NCI-H1694 (cell line): ENCODE measurements around the gene TFPT.
A peak's percentile ranks its signal among the peaks of the same experiment; 100 is the strongest.
"Not testable (repeated sequence)": the region's sequence is repeated elsewhere in the genome, so short reads cannot be mapped to it uniquely, and the experiment has no call there.

ENCODE experiments used
- DNase-seq: peaks from one replicate; lab custom pipeline; 2025; lab: John Stamatoyannopoulos, UW

The TFPT gene

DNA sequence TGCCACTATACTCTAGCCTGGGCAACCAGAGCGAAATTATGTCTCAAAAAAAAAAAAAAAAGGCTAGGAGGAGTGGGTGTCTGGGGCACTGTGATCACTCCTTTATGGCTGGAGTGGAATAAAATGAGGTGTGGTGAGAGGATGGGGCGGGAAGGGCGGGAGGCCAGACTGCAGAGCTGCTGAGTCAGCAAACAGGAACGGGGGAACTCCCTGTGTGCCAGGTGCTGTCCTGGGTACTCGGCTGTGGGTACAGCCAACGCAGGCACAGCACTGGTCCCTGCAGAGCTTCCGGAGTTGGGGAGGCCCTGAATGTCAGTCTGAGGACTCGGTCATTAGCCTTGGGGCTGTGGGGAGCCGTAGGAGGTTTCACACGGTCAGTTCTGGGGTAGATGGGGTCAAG, 5.8 kb upstream of the TFPT start:
- no peak for DNase-seq

DNA sequence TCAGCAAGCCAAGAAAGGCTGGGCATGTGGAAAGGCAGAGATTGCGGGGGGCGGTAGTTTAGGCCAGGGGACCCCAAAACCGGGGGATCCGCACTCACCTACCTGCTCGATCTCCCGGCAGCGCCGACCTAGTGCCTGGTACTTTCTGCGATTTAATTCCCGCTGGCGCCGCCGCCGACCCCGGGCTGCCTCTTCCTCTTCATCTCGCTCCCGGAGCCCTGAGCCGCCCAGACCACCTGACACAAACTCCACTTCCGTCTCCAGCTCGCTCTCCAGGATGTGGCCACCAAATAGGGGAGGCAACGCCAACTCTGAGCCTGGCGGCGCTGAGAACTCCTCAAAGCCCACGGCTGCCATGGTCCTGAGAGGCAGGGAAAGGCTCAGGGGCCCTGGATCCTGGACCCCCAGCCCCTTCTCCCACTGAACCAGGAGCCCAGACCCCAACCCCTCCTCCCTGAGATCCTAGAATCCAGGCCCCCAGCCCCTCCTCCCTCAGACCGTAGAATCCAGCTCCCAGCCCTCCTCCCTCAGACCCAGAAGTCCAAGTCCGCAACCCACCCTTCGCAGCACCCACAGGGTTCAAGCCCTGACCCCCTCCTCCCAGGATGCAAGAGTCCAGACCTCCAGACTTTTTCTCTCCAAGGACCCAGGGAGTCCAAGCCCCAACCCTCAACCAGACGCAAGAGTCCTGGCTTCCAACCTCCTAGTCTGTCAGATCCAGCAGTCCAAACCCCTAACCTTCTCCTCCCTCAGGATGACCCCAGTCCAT, 933 bp downstream of the TFPT start:
- DNase-seq: no peak

DNA sequence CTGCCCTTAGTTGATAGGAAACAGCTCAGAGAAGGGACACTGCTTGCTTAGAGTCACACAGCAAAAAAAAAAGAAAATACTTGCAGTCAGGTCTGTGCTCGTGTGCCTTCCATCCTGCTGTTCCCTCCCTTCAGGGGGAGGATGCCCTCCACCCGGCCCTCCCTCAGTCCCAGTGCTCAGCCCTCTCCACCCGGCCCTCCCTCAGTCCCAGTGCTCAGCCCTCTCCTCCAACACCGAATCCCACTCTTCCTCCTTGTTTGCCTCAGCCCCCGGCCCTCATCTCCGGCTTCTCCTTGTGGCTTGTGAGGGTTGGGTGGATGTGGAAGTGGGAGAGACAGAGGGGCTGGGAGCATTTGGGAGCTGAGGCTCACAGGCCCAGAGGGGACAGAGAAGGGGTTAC, 5.8 kb downstream of the TFPT start:
- DNase-seq: no peak

DNA sequence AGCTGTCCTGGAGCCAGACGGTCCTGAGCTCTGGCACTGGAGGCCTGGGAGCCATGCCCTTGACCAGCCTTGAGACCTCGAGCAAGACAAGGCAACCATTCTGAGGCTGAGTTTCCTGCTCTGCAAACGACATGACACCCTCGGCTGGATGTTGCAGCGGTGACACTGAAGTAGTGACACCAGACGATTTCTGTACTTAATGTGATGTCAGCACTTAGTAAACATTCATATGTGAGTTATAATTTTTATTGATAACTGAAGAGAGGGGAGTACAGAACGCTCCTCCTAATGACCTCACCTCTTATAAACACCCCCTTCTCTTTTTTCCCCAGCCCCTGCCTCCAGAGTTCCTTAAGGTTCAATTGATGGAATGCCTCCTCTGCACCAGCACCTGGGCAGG, 7.0 kb downstream of the TFPT start:
- no peak for DNase-seq

DNA sequence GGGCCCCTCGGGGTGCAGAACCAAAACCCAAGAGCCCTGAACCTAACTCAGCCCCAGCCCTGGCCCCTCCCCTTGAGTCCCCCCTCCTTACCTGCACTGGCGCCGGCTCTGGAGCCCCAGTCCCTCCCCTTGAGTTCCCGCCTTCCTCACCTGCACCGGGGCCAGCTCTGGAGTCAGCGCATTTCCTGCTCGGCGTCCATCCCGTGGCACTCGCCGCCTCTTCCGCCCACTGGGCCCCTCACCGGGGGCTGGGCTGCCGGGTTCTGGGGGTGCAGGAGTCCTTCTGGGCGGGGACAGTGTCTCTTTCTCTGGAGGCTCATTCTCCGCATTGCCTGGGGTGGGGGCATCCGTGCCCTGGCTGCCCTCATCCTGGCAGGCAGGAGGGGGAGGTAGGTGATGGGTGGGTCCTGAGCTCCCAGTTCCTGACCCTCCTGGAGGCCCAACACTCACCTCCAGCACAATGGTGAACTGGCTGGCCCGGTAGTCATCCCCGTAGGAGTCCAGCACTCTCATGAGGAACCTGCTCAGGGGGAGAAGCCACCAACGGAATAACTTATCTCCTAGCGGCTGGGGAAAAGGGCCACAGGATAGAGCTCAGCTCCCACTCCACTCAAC, 7.5 kb downstream of the TFPT start:
- DNase-seq: no peak

DNA sequence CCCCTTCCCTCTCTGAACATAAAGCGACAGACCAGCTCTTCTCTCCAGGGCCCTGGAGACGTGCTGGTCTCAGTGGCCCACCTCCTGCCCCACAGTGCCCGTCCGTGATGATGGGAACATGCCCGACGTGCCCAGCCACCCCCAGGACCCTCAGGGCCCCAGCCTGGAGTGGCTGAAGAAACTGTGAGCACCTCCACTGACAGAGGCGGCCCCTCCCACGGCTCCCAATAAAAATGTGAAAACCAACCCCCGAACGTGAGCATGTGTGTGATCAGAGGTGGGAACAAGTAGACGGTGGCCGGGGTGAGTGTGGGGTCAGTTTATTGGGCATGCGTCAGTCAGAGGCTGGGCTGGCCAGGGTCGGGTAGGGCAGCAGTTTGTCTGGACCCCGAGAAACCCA, 8.7 kb downstream of the TFPT start:
- DNase-seq: no peak

DNA sequence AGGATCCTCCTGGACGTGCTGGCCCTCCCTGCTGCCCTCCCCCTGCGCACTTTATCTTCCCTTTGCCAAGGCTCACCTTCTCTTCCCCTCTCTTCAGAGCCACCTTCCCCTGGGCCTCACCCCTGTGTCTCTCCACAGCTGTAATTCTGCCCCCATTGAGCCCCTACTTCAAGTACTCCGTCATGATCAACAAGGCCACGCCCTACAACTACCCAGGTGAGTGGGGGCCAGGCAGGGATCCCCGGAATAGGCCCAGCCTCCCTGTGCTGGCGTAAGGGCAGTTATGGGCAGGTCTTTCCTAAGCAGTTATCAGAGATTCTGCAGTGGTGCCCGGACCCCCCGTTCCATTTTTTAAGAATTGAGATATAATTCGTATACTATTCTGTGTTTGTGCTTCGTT, 9.7 kb downstream of the TFPT start:
- no peak for DNase-seq

DNA sequence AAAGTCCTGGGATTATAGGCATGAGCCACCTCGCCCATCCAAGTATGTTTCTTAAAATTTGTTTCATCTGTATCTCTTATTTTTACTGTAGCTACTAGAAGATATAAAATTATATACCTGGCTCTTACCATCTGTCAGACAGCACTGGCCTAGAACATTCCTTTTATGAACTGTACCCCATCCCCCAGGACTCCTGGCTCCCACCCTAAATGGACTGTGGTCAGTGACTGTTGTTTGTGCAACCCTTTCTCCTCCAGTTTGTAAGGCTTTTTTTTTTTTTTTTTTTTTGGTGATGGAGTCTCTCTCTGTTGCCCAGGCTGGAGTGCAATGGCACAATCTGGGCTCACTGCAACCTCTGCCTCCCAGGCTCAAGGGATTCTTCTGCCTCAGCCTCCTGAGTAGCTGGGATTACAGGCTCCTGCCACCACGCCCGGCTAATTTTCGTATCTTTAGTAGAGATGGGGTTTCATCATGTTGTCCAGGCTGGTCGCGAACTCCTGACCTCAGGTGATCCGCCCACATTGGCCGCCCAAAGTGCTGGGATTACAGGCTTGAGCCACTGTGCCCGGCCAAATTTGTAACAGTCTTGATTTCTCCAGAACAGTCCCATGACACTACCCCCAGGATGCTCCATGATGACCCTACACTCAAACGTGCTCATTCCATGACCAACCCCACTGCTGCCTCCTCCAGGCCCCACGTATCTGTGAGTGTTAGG, 10.3 kb downstream of the TFPT start:
- DNase-seq: no peak

DNA sequence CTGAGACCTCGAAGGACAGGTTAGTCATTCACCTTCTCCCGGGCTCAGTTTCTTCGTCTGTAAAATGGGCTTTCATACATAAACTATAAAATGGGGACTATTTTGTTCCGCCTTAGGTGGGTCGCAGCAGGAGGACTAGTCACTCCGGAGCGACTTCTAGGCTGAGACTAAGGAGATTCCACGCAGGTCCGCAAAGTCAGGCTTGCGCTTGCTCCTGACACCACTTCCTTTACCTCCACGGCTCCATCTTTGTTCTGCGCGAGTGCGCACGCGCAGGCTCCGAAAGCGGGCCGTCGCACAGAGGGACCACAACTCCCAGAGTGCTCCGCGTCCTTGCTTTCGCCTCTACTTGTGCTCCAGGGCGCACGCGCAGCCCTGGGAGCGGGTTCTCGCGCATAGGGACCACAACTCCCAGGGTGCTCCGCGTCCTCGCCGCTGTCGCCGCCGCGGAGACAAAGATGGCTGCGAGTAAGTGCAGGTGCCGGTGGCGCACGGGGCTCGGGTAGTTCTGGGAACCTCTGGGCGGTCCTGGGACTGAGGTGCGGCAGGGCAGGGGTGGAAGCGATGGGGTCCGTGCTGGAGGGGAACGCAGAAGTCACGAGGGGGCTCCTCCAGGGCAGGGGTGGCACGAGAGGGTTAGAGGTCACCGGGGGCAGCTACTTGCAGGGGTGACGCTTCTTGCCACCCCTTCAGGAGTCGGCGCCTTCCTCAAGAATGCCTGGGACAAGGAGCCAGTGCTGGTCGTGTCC, 12.9 kb downstream of the TFPT start, which contains the start of gene NDUFA3:
TSS of gene NDUFA3 (plus strand) at position 435 of the 749 bp plus-strand sequence. CDS start at position 459, 24 bp downstream.
- peak; percentile 94 for DNase-seq

DNA sequence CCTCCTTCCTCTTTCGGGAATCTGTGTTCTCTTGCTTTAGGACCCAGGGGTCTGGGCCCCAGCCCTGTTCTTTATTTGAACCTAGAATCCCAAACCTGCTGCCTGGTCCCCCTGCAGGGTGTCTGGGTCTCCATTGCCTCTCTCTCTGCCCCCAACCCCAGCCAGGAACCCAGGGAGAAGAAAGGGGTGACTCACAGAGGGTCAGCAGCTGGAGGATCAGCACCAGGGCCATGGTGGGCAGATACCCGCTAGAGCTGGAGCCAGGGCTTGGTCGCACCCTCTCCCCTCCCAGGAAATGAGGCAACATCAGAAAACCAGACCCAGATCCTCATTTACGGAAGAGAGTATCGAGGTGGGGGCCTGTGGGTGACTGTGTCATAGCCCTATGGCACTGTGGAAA, 14.9 kb downstream of the TFPT start, which contains the start of gene OSCAR:
TSS of gene OSCAR (minus strand) at position 243 of the 400 bp plus-strand sequence. CDS start at position 232, 11 bp downstream.
- DNase-seq: no peak

DNA sequence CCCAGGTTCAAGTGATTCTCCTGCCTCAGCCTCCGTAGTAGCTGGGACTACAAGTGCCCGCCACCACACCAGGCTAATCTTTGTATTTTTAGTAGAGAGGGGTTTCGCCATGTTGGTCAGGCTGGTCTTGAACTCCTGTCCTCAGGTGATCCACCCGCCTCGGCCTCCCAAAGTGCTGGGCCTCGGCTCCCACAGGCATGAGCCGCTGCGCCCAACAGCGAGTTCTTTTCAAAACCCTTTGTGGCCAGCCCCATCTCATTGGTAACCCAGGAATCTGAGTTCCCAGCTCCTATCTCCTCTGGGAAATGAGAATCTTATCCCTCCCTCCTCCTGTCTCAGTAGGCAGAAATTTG, 15.6 kb downstream of the TFPT start:
- not testable (repeated sequence) for DNase-seq

DNA sequence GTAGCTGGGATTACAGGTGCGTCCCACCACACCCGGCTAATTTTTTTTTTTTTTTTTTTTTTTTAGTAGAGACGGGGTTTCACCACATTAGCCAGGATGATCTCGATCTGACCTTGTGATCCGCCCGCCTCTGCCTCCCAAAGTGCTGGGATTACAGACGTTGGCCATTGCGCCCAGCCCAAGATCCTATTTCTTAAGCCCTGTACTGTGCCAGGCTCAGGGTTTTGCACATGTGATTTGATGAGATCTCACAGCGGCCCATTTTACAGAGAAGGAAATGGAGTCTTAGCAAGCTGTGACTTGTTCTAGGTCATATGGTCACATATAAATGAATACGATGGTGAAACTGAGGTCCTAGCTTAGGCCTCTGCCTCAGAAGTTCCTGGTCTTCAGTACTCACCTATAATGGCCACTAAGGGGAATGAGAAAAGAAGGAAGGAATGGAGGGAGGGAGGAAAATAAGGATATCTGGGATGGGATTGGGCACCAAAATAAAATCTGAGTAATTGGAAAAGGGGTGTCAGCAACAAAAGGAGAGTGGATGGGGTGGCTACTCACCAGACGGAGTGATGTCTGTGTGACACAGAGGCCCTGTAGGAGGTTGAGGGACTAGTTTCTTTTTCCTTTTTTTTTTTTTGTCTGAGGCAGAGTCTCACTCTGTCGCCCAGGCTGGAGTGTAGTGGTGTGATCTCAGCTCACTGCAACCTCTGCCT, 16.1 kb downstream of the TFPT start:
- no peak for DNase-seq

DNA sequence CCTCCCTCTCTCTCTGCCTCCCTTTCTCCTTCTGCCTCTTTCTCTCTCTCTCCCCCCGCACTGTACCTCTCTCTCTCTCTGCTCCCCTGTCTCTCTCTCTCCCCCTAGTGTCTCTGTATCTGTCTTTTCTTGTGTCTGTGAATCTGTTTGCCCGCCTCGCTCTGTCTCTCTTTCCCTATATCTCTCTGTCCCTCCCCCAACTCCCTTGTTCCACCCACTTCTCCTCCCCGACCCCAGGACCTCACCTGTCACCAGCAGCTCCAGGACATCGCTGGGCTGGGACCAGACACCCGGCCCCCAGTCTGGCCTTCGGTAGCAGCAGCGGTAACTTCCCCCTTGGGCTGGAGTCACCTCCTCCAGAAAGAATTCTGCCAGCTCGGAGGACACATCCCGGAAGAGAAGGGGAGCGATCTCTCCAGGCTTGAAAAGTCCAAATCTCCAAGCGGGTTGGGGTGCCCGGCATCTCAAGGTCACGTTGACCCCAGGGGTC, 18.8 kb downstream of the TFPT start:
- no peak for DNase-seq

DNA sequence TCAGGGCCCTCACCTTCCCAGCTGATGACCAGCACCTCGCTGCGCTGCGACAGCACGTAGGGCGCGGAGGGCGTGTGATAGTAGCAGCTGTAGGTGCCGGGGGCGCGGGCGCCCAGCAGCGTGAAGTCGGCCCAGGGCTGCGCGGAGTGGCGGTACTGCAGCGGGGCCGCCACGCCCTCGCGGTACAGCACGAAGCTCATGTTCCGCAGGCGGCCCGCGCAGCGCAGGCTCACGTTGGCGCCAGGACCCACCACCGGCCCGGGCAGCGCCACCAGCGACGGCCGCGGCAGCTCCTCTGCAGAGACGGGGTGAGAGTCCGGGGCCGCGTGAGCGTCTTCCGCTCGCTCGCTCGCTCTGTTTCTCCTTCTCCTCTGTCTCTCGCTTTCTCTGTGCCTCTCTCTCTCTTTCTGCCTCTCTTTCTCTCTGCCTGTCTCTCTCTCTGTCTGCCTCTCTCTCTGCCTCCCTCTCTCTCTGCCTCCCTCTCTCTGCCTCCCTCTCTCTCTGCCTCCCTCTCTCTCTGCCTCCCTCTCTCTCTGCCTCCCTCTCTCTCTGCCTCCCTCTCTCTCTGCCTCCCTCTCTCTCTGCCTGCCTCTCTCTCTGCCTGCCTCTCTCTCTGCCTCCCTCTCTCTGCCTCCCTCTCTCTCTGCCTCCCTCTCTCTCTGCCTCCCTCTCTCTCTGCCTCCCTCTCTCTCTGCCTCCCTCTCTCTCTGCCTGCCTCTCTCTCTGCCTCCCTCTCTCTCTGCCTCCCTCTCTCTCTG, 19.4 kb downstream of the TFPT start:
- DNase-seq: not testable (repeated sequence)

DNA sequence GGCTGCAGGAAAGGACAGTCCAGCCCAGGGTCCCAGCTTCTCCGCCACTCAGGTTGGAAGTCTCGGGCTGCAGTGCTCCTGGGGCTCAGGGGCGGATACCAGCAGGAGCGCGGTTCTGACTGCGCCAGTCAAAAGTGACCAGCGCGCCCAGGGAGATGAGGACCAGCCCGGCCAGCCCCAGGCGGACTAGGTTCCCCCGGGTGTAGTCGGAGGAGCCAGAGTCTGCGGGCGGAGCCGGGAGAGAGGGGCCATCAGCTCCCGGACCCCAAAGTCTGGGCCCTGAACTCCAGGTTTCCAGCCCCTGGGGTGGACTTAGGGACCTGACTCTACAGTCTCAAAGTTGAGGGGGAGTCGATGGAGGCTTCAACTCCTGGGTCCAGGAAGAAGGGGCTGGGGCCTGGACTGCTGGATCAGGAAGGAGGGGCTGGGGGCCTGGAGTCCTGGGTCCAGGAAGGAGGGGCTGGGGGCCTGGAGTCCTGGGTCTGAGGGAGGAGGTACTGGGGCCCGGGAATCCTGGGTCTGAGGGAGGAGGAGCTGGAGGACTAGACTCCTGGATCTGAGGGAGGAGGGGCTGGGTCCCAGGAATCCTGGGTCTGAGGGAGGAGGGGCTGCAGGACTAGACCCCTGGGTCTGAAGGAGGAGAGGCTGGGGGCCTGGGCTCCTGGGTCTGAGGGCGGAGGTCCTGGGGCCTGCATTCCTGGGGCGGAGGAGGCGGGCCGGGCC, 20.2 kb downstream of the TFPT start:
- DNase-seq: no peak

DNA sequence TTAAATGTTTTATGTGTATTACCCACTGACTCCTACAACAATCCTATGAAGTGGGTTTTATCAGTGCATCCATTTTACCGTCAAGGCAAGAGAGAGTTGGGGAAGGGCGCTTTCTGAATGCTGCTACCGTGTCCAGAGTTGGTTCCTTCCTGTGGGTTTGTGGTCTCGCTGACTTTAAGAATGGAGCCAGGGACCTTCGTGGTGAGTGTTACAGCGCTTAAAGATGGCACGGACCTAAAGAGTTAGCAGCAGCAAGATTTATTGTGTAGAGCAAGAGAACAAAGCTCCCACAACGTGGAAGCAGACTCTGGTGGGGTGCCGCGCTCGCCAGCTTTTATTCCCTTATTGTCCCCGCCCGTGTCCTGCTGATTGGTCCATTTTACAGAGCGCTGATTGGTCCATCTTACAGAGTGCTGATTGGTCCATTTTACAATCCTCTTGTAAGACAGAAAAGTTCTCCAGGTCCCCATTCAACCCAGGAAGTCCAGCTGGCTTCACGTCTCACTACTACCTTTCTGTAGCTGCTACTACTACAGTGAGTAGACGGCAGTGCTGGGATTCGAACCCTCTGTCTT, 20.9 kb downstream of the TFPT start:
- no peak for DNase-seq

DNA sequence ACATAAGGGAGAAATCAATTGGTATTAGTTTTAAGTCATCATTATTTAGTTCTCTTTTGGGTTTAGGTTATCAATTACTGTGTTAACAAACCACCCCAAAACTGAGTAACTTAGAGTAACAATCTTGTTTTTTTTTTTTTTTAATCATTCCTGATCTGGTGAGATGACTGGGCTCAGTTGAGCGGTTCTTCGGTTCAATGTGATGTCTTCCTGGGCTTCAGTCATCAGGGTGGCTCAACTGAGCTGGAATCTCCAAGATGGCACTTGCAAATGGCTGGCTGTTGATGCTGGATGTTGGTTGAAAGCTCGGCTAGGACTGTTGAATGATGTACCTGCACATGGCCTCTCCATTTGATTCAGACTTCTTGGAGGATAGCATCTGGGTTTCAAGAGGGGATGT, 31.0 kb downstream of the TFPT start:
- no peak for DNase-seq

DNA sequence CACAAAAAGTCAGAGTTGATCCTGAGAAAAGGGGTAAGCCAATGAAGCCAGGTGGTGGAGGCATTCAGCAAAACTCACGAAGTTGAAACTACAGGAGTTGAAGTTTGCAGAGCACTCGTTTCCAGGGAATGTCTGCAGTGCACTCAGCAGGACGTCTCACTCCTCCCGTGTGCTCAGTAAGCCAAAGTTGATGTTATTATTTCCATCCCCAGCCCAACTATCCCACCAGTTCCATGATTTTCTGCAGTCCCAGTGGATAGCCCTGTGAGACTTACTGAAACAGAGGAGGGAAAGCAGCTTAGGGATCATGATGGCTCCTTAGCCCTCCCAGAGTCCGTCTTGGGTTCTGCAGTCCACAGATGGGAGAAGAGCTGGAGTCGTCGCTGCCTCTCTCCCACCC, 34.4 kb downstream of the TFPT start, which contains the start of gene TARM1:
TSS of gene TARM1 (minus strand) at position 334 of the 400 bp plus-strand sequence. CDS start at position 309, 25 bp downstream.
- no peak for DNase-seq

DNA sequence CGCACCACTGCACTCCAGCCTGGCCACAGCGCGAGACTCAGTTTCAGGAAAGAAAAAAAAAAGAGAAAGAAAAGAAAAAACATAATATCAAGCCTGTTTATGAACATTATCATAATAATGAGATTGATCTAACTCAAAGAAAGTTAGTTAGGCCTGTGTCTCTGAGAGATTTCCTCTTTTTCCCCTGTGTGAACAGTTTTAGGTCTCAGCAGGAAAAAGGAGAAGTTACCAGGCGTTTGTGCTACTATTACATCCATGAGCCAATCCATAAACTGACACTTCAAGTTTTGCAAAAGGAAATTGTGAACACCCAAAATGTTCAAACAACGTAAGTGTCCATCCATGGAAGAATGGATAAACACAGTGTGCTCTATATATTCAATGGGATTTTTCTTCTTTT, 38.1 kb downstream of the TFPT start:
- no peak for DNase-seq

DNA sequence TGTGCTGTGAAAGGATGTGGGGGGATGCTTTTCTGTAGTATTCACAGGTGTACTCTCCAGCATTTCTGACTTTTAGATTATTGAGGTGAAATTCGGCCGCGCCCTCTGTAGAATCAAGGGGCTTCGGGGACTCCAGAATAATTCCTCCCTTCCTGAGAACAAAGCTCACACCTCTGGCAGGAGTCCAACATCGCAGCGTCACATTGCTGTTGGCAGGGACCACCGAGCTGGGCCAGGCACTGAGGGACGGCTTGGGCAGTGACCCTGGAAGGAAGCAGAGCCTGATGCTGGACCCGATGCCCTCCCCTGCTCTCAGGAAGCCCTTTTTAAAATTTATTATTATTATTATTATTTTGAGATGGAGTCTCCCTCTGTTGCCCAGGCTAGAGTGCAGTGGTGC, 40.6 kb downstream of the TFPT start:
- no peak for DNase-seq
